Stomach (tissue), 9 donors: Measurements from ENCODE around the gene ANGPTL8. TPM values are rescaled to one million over a fixed set of nuclear protein-coding genes. Genes with fewer than 3 reads are reported as not detected.

ENCODE experiments used
- DNase-seq, 2 donors: peaks; one replicate each; pipeline versions ENCODE4 v3.0.0 to v3.0.0-alpha.2; 2013 to 2019
- H3K27ac ChIP-seq, 5 donors: fragments of 200-600 bp in 4 of 5; sonication (generic) in 4 of 5; one replicate each; pipeline ENCODE4 v1.5.1; 2013 to 2019; ENCODE audit warnings: mild to moderate bottlenecking in 1 of 5, moderate library complexity in 1 of 5
- H3K27me3 ChIP-seq, 3 donors: fragments of 200-600 bp; sonication (generic); one replicate each; pipeline ENCODE4 v1.5.1; 2017 to 2019; ENCODE audit warnings: mixed run types in 1 of 3
- H3K36me3 ChIP-seq, 4 donors: fragments of 200-600 bp; sonication (generic); 1 replicate in 3 of 4; 2 replicates in 1 of 4; pipeline ENCODE4 v1.5.1; 2016 to 2019
- H3K4me1 ChIP-seq, 4 donors: fragments of 200-600 bp; sonication (generic); one replicate each; pipeline ENCODE4 v1.5.1; 2016 to 2019
- H3K4me3 ChIP-seq, 4 donors: fragments of 200-600 bp; sonication (generic) in 3 of 4; one replicate each; pipeline ENCODE4 v1.5.1; 2016 to 2019; ENCODE audit warnings: mild to moderate bottlenecking in 1 of 4
- H3K9me3 ChIP-seq, 4 donors: fragments of 200-600 bp; sonication (generic); one replicate each; pipeline ENCODE4 v1.5.1; 2016 to 2019
- CTCF ChIP-seq, 7 experiments: fragments of 450-650 bp in 4 of 7; fragments of 200-600 bp in 3 of 7; sonication (generic) in 3 of 7; IDR thresholded peaks; one replicate each; pipeline ENCODE4 v1.5.1; 2016 to 2019; ENCODE audit warnings: antibody characterized with exemption in 7 of 7, control low read depth in 2 of 7, mild to moderate bottlenecking in 1 of 7
- EP300 ChIP-seq: sonication (generic); formaldehyde crosslinking; IDR thresholded peaks from one replicate; pipeline ENCODE4 v1.6.1; 2017; ENCODE audit warnings: antibody characterized with exemption
- POLR2A ChIP-seq, 4 donors: fragments of 450-650 bp; IDR thresholded peaks; one replicate each; pipeline ENCODE4 v1.6.1; 2016; ENCODE audit warnings: antibody characterized with exemption in 4 of 4, control low read depth in 2 of 4, mild to moderate bottlenecking in 1 of 4, moderate library complexity in 1 of 4
- POLR2AphosphoS5 ChIP-seq, 3 donors: sonication (generic); formaldehyde crosslinking; IDR thresholded peaks; one replicate each; pipeline ENCODE4 v1.6.1; 2016; ENCODE audit warnings: antibody characterized with exemption in 3 of 3
- WGBS, 5 donors: extraction: QIAGEN DNeasy Blood & Tissue Kit in 3 of 5; methylation state at CpG; one replicate each; pipeline versions ENCODE4 v1.1.5 to v1.1.7; 2013 to 2018; 5-methylcytosine and 5-hydroxymethylcytosine counted together
- intact Hi-C: fragments of 100-400 bp; cut with DNase I; formaldehyde crosslinking; loops from one replicate; pipeline ENCODE4 v1.15.1; 2023; ENCODE audit warnings: low total_unique reads
- polyA plus RNA-seq, 3 donors: library from polyadenylated mRNA; stranded (reverse); fragments of 200-250 nt; gene quantifications; one replicate each; pipeline ENCODE4 v1.2.3, GENCODE V29; 2013
- total RNA-seq, 5 donors: library from RNA; depleted of rRNA; stranded (reverse); fragments of >200 nt; gene quantifications; one replicate each; pipeline versions ENCODE4 v1.1.0 to v1.2.3, GENCODE V29; 2014 to 2016
- donor health status: healthy with polysubstance abuse.
- donor health status: Bipolar disorder and iron deficiency.
- donor health status: healthy.

Gene ANGPTL8
- total and polyA plus RNA-seq, 8 donors: 0.70 TPM; not detected in 7

GRCh38 chr19:11291415-11291814, 52.0 kb downstream of the ANGPTL8 start:
- TF ChIP-seq EP300: no peak
- no peak for TF ChIP-seq POLR2A (IDR thresholded peaks at IDR 0.05)
- no peak for TF ChIP-seq CTCF (IDR thresholded peaks at IDR 0.05)
- TF ChIP-seq POLR2AphosphoS5 (IDR thresholded peaks at IDR 0.05): no peak
- no peak for DNase-seq
- Histone ChIP-seq H3K27ac (no peak overlapping the region), H3K4me1 (peaks cover 0 to 33% (median 10%) of the 10 kb centered on the region in 4 donors), H3K4me3 (no peak overlapping the region), H3K27me3 (no peaks in the 10 kb centered on the region), H3K9me3 (no peaks in the 10 kb centered on the region), H3K36me3 (no peaks in the 10 kb centered on the region)
- 91 to 95% (median 93%) methylated on average over 7 of the region's 7 CpGs for WGBS, 5 donors
- intact Hi-C loops: loop anchor here (10.0 kb wide), 1 partner anchor 153 kb away; no protein-coding TSS in a partner anchor

Other genes with a start within 250 kb of the ANGPTL8 start
- gene LDLR, start 150.2 kb upstream of the ANGPTL8 start, total RNA-seq: 100 to 1,000 TPM in 4 of 5 donors, 10 to 100 TPM in 1; 45.5 to 626 (median 149) TPM
- gene LDLR, start 150.2 kb upstream of the ANGPTL8 start, polyA plus RNA-seq: 10 to 100 TPM; 23.2 to 36.4 (median 27.6) TPM
- 10 to 100 TPM in 3 of 5 donors, not detected in 2; 11.9 to 20.4 (median 18.7) TPM for gene SPC24, start 83.8 kb upstream of the ANGPTL8 start, total RNA-seq
- 1 to 10 TPM; 3.7 to 6.5 (median 5.0) TPM for gene SPC24, start 83.8 kb upstream of the ANGPTL8 start, polyA plus RNA-seq
- 100 to 1,000 TPM; 120 to 415 (median 251) TPM for gene KANK2, start 42.1 kb upstream of the ANGPTL8 start, total RNA-seq
- gene KANK2, start 42.1 kb upstream of the ANGPTL8 start, polyA plus RNA-seq: 100 to 1,000 TPM in 2 of 3 donors, 10 to 100 TPM in 1; 82.4 to 158 (median 144) TPM
- 100 to 1,000 TPM in 2 of 5 donors, 10 to 100 TPM in 3; 32.1 to 243 (median 99.5) TPM for gene DOCK6, start 22.9 kb downstream of the ANGPTL8 start, total RNA-seq
- 10 to 100 TPM; 21.4 to 39.8 (median 24.0) TPM for gene DOCK6, start 22.9 kb downstream of the ANGPTL8 start, polyA plus RNA-seq
- not detected for gene TSPAN16, start 56.5 kb downstream of the ANGPTL8 start, total RNA-seq
- gene TSPAN16, start 56.5 kb downstream of the ANGPTL8 start, polyA plus RNA-seq: not detected
- 10 to 100 TPM; 11.6 to 63.3 (median 16.3) TPM for gene RAB3D, start 100.0 kb downstream of the ANGPTL8 start, total RNA-seq
- 10 to 100 TPM; 14.1 to 25.7 (median 21.7) TPM for gene RAB3D, start 100.0 kb downstream of the ANGPTL8 start, polyA plus RNA-seq
- gene TMEM205, start 106.6 kb downstream of the ANGPTL8 start, total RNA-seq: 100 to 1,000 TPM in 2 of 5 donors, 10 to 100 TPM in 2, 1 to 10 TPM in 1; 5.8 to 117 (median 69.3) TPM
- 100 to 1,000 TPM in 1 of 3 donors, 10 to 100 TPM in 2; 58.2 to 169 (median 61.7) TPM for gene TMEM205, start 106.6 kb downstream of the ANGPTL8 start, polyA plus RNA-seq
- gene CCDC159, start 106.9 kb downstream of the ANGPTL8 start, total RNA-seq: 10 to 100 TPM in 4 of 5 donors, 1 to 10 TPM in 1; 2.9 to 91.2 (median 20.3) TPM
- 10 to 100 TPM; 40.5 to 96.3 (median 70.0) TPM for gene CCDC159, start 106.9 kb downstream of the ANGPTL8 start, polyA plus RNA-seq
- gene PLPPR2, start 115.8 kb downstream of the ANGPTL8 start, total RNA-seq: 100 to 1,000 TPM in 1 of 5 donors, 10 to 100 TPM in 1, 1 to 10 TPM in 3; 6.1 to 364 (median 9.9) TPM
- 10 to 100 TPM in 1 of 3 donors, 1 to 10 TPM in 2; 6.4 to 15.2 (median 9.8) TPM for gene PLPPR2, start 115.8 kb downstream of the ANGPTL8 start, polyA plus RNA-seq
- gene SWSAP1, start 135.0 kb downstream of the ANGPTL8 start, total RNA-seq: under 1 TPM in 2 of 5 donors, not detected in 3; 0.37 to 0.45 TPM
- 1 to 10 TPM; 3.2 to 4.1 (median 3.4) TPM for gene SWSAP1, start 135.0 kb downstream of the ANGPTL8 start, polyA plus RNA-seq
- gene EPOR, start 144.7 kb downstream of the ANGPTL8 start, total RNA-seq: 10 to 100 TPM in 4 of 5 donors, 1 to 10 TPM in 1; 4.8 to 19.9 (median 14.6) TPM
- gene EPOR, start 144.7 kb downstream of the ANGPTL8 start, polyA plus RNA-seq: 1 to 10 TPM; 3.7 to 8.9 (median 5.0) TPM
- 100 to 1,000 TPM in 3 of 5 donors, 10 to 100 TPM in 2; 22.8 to 454 (median 107) TPM for gene RGL3, start 179.7 kb downstream of the ANGPTL8 start, total RNA-seq
- 10 to 100 TPM; 20.6 to 41.2 (median 26.3) TPM for gene RGL3, start 179.7 kb downstream of the ANGPTL8 start, polyA plus RNA-seq
- not detected for gene ODAD3, start 195.5 kb downstream of the ANGPTL8 start, total RNA-seq
- gene ODAD3, start 195.5 kb downstream of the ANGPTL8 start, polyA plus RNA-seq: under 1 TPM; 0.38 to 0.92 (median 0.62) TPM
- gene PRKCSH, start 196.0 kb downstream of the ANGPTL8 start, total RNA-seq: 100 to 1,000 TPM in 2 of 5 donors, 10 to 100 TPM in 3; 30.3 to 221 (median 76.9) TPM
- 100 to 1,000 TPM; 109 to 138 (median 115) TPM for gene PRKCSH, start 196.0 kb downstream of the ANGPTL8 start, polyA plus RNA-seq
- 10 to 100 TPM in 1 of 5 donors, 1 to 10 TPM in 2, not detected in 2; 1.5 to 11.0 (median 7.2) TPM for gene ELAVL3, start 241.4 kb downstream of the ANGPTL8 start, total RNA-seq
- gene ELAVL3, start 241.4 kb downstream of the ANGPTL8 start, polyA plus RNA-seq: under 1 TPM in 2 of 3 donors, not detected in 1; 0.10 to 0.31 TPM